Measurements from ENCODE around the gene GOLGA8K.
"Not testable (repeated sequence)": the region's sequence is repeated elsewhere in the genome, so short reads cannot be mapped to it uniquely, and the experiment has no call there.

GOLGA8K gene

GRCh38 chr15:32403192-32403591 lies at the start of gene GOLGA8K:
TSS of gene GOLGA8K (minus strand) at chr15:32403292. CDS start at chr15:32403194, 98 bp downstream.
- not testable (repeated sequence) for DNase-seq

GRCh38 chr15:32440445-32440977 lies 37.4 kb upstream of the GOLGA8K start:
- not testable (repeated sequence) for DNase-seq

GRCh38 chr15:32434102-32434963 lies 31.2 kb upstream of the GOLGA8K start:
- DNase-seq: not testable (repeated sequence)

DNA sequence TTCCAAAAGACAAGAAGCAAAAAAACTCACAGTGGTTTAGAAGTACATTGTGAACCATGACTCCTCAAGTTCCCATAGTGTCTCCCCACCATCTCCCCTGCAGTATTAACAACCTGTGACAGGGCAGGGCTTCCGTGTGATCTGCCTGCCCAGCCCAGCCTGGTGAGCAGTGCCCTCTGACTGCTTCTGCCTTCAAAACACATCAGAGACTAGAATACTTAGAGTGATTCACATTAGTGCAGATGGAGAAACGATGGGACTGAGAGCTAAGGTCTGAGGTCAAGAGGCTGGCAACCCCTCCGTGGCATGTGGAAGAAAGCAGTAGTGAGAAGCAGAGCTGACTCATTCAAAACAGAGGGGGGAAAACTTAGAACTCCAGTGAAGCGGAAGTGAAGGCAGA lies 24.5 kb upstream of the GOLGA8K start:
- not testable (repeated sequence) for DNase-seq

- DNase-seq: not testable (repeated sequence)
These were observed 23.4 kb upstream of the GOLGA8K start for GRCh38 chr15:32426511-32426910.

DNA sequence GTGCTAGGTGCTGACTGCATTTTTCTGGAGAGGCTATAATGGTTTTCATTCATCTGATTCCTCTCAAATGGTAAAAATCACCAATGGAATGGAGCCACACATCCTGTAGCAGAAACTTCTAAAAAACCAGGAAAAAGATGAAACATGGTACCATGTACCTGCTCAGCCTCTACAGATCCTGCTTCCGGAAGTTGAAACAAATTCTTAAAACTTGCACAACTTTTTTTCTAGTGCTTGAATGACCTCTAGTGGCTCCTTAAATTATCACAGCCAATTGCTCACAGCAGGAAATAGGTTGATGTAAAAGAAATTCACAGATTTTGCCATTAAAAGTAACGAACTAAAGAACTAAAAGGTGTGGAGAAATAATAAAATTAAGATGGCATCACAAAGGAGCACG lies 4.8 kb upstream of the GOLGA8K start:
- DNase-seq: not testable (repeated sequence)

DNA sequence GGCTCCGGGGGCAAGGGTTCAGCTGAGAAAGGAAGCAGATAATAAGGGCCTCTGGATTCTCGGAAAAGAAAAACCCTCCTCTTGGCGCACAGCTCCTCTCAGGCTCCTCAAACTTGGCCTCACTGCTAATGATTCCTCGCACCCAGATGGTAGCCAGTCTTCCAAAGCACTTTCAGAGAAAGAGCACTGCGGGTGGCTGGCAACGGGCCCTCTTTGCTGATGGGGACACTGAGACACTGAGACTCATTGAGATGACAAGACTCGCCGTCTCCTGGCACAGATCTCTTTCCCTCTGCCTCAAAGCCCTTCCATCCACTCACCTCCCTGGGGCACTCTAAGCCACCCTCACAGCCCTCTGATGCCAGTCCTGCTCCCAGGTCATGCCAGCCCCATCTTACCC lies 6.6 kb downstream of the GOLGA8K start:
- DNase-seq: not testable (repeated sequence)

DNA sequence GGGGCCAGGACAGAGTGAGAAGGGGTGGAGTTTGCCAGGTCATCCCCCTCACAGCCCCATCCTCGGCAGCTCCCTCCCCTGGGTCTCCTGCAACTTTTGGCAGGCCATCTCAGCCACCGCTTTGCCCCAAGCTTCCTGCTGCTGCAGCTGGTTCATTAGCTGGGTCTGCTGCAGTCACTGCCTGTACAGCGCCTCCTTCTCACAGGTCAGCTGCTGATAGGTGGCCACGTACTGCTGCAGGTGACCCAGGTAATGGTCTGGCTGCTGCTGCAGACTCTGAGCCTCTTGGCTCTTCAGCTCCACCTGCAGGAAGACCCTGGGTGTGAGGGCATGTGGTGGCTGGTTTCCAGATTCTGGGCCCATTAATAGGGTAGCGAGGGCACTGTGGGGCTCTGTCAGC lies 8.3 kb downstream of the GOLGA8K start:
- DNase-seq: not testable (repeated sequence)

DNA sequence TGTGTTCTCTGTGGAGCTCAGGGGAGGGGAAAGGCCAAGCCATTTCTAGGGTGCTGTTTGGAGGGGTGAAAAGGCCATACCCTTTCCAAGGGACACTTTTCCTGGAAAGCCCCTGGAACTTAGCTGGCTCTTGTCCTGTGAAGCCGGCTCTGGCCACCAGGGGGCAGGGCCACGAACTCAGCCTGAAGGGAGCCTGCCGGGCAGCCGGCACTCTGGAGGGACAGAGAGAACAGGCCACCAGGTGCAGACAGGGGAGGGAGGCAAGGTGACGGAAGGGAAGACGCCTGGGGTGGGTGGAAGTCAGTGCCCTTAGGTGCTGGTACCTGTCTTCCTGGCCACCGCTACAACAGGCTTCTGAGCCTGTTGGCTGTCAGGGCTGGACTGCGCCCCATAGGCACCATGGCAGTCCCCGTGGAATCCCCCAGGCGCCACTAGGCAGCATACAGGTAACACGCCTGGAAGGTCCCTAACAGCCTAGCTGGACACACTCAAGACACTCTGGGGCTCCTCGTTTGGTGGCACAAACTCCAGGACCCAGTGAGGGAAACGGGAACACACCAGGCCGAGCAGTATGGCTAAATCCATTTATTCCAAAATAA lies 14.9 kb downstream of the GOLGA8K start:
- DNase-seq: not testable (repeated sequence)

DNA sequence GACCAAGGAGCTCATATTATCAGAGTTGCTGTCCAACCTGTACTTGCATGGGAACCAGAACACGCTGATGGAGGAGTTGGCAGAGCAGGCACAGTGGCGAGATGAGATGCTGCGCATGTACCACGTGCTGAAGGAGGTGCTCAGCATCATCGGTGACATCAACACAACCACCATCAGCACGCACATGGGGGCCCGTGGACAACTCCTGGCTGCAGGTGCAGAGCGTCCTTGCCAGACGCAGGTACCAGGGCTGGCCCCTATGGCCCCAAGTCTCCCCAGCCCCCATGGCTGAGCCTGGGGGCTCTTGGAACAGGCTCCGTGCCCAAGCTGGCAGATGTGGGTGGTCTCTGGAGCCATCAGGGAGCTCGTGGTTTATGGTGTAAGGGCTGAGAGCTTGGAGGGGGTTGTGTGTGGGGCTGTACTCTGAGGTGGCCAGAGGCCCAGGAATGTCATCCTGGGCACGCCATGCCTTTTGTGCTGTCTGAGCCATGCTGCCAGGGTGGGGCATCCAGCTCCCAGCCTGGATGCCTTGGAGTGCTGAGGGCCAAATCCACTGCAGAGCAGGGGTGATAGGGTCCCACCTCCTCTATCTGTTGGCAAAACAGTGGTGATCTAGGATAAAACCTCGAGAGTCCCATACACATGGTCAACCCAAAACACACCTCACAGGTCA lies 17.1 kb downstream of the GOLGA8K start:
- DNase-seq: not testable (repeated sequence)

DNA sequence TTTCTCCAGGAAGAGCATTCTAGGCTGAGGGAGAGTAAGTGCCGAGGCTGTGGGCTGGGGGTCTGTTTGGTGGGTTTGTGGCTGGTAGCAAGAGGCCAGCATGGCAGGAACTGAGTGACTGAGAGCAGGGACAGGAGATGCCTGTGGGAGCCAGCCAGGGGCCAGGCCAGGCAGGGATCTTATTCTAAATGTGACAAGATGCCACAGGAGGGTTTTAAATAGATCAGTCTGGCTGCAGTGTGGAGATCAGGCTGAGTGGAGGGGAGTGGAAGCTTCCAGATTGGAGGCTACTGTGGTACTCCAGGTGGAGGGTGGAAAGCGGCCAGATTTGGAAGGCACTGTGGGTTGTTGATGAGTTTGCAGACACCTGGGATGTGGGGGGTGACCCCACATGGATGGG lies 28.9 kb downstream of the GOLGA8K start:
- not testable (repeated sequence) for DNase-seq

DNA sequence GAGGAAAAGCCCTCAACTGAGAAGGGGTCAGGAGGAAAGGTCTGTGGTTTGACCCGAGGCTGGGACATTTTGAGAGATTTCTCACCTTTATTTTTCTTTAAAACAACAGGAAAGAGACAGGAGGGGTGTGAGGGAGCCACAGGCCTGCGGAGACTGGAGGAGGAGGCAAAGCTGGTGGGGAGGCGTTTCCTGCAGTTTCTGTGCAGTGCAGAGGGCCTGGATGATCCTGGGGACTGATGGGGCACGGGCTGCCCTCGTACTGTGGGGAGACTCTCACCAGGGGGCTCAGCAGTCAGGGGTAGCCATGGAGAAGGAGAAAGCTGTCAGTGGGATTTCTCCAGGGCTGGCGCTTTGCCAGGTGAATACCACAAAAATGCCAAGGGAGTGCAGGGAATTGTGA lies 29.4 kb downstream of the GOLGA8K start:
- DNase-seq: not testable (repeated sequence)

DNA sequence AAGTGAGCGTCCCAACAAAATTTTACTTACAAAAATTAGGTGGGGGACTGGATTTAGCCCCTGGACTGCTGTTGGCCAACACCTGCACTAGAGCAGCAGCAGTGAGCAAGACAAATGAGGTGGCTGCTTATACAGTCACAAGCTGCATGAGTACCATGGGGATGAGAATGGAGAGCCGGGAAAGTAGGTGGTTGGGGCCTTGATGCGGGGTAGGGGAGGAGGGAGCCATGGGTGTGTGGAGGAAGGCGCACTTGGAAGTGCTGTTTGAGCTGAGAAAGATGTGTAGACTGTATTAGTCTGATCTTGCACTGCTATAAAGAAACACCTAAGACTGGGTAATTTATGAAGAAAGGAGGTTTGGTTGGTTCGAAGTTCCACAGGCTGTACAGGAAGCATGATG lies 31.0 kb downstream of the GOLGA8K start:
- not testable (repeated sequence) for DNase-seq

GRCh38 chr15:32370526-32370925 lies 32.6 kb downstream of the GOLGA8K start:
- DNase-seq: not testable (repeated sequence)

DNA sequence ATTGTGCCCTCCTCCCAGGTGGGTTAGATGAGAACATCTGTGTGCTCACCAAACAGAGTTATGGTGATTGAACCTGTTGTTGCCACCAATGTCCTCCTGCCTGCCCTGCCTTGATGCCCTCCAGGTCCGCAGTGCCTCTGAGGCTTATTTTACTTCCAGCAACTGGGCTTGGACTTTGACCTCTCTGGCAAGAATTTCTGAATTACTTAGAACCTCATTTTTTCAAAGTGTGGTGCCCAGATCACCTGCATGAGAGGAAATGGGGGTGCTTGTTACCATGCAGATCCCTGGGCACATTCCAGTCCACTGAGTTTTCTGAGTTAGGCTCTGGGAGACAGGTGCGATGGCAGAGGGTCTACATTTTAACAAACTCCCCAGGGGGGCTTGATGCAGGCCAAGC lies 33.0 kb downstream of the GOLGA8K start:
- not testable (repeated sequence) for DNase-seq

GRCh38 chr15:32366492-32366891 lies 36.6 kb downstream of the GOLGA8K start:
- DNase-seq: not testable (repeated sequence)

GRCh38 chr15:32365955-32366354 lies 37.1 kb downstream of the GOLGA8K start:
- not testable (repeated sequence) for DNase-seq

- DNase-seq: not testable (repeated sequence)
These were observed 38.1 kb downstream of the GOLGA8K start for GRCh38 chr15:32364944-32365343.

GRCh38 chr15:32363449-32363848 lies 39.6 kb downstream of the GOLGA8K start:
- not testable (repeated sequence) for DNase-seq

- DNase-seq: not testable (repeated sequence)
These were observed 41.4 kb downstream of the GOLGA8K start for GRCh38 chr15:32361662-32362061.

DNA sequence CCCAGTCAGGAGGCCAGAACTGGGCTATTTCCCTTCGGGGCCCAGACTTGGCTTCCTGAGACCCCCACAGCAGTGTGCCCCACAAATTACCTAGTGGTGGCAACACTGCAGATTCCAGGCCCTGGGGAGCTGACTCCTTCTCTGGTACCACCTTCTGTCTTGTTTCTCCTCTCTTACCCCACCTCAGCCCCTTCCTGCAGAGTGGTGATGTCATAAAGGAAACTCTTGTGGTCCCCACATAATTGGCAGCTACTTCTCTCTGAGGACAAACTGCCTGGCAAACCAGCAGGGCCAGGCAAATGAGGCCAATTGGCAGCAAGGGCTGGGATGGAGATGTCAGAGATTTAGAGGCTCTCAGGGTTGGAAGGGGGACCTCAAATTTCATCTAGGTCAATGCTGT lies 44.6 kb downstream of the GOLGA8K start:
- not testable (repeated sequence) for DNase-seq

- DNase-seq: not testable (repeated sequence)
These were observed 46.2 kb downstream of the GOLGA8K start for GRCh38 chr15:32356909-32357308.

GRCh38 chr15:32352748-32353147 lies 50.3 kb downstream of the GOLGA8K start:
- DNase-seq: not testable (repeated sequence)
